Measurements from ENCODE around the gene GEMIN2.
"Not testable (repeated sequence)": the region's sequence is repeated elsewhere in the genome, so short reads cannot be mapped to it uniquely, and the experiment has no call there.

GEMIN2 gene

GRCh38 chr14:39160494-39160893 is 46.4 kb downstream of the GEMIN2 start:
- no peak overlapping the region for H3K4me3 ChIP-seq (ENCODE audit: low read depth, low read length)
- TF ChIP-seq, protein P1, sequence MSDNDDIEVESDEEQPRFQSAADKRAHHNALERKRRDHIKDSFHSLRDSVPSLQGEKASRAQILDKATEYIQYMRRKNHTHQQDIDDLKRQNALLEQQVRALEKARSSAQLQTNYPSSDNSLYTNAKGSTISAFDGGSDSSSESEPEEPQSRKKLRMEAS (IDR thresholded peaks at IDR 0.05; ENCODE audit: low read depth, low read length) = no peak
- TF ChIP-seq MYC (IDR thresholded peaks at IDR 0.05; ENCODE audit: low read depth, low read length) = no peak
- TF ChIP-seq CTCF (IDR thresholded peaks at IDR 0.05; ENCODE audit: low read depth, low read length) = no peak
- no peak for TF ChIP-seq POLR2A (IDR thresholded peaks at IDR 0.05; ENCODE audit: extremely low read depth, insufficient read length)
- no peak for DNase-seq (ENCODE audit: low read depth)

- DNase-seq (ENCODE audit: low read depth); H3K4me3 ChIP-seq (ENCODE audit: low read depth, low read length): not testable (repeated sequence)
Observed at GRCh38 chr14:39167797-39168320, 53.7 kb downstream of the GEMIN2 start.

GRCh38 chr14:39168591-39168990 is 54.5 kb downstream of the GEMIN2 start:
- TF ChIP-seq, protein P1 (IDR thresholded peaks at IDR 0.05; ENCODE audit: low read depth, low read length) = no peak
- no peak for TF ChIP-seq POLR2A (IDR thresholded peaks at IDR 0.05; ENCODE audit: extremely low read depth, insufficient read length)
- TF ChIP-seq MYC (IDR thresholded peaks at IDR 0.05; ENCODE audit: low read depth, low read length) = no peak
- TF ChIP-seq CTCF (IDR thresholded peaks at IDR 0.05; ENCODE audit: low read depth, low read length) = no peak
- peak overlapping the region; percentile 84 for H3K4me3 ChIP-seq (ENCODE audit: low read depth, low read length)
- no peak for DNase-seq (ENCODE audit: low read depth)

GRCh38 chr14:39169541-39169900 is 55.4 kb downstream of the GEMIN2 start:
- TF ChIP-seq POLR2A (IDR thresholded peaks at IDR 0.05; ENCODE audit: extremely low read depth, insufficient read length) (no peak), CTCF (IDR thresholded peaks at IDR 0.05; ENCODE audit: low read depth, low read length) (no peak), MYC (IDR thresholded peaks at IDR 0.05; ENCODE audit: low read depth, low read length) (no peak)
- TF ChIP-seq, protein P1 (IDR thresholded peaks at IDR 0.05; ENCODE audit: low read depth, low read length) = no peak
- peak; percentile 34 for DNase-seq (ENCODE audit: low read depth)
- H3K4me3 ChIP-seq (ENCODE audit: low read depth, low read length) = peak overlapping the region; percentile 84

DNA sequence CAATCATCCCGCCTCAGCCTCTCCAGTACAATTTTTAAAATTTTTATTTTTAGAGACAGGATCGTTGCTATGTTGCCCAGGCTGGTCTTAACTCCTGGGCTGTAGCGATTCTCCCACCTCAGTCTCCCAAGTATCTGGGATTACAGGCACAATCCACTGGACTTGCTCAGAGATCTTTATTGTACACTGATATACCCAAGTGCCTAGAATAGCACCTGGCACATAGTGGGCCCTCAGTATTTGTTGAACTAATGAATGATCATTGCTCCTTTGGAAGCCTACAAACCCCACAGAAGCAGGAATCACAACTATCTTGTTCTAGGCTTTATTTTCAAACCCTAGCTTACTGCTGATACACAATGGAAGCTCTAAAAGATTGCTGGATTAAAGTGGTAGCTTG is 59.1 kb downstream of the GEMIN2 start:
- DNase-seq (ENCODE audit: low read depth) = no peak
- TF ChIP-seq MYC (IDR thresholded peaks at IDR 0.05; ENCODE audit: low read depth, low read length) (no peak), CTCF (IDR thresholded peaks at IDR 0.05; ENCODE audit: low read depth, low read length) (no peak), POLR2A (IDR thresholded peaks at IDR 0.05; ENCODE audit: extremely low read depth, insufficient read length) (no peak)
- TF ChIP-seq, protein P1 (IDR thresholded peaks at IDR 0.05; ENCODE audit: low read depth, low read length) = no peak
- no peak overlapping the region for H3K4me3 ChIP-seq (ENCODE audit: low read depth, low read length)

GRCh38 chr14:39174560-39175444 is 60.7 kb downstream of the GEMIN2 start, which contains the start of gene PNN:
TSS of gene PNN (plus strand) at chr14:39175254. CDS start at chr14:39175280, 26 bp downstream.
- peak; percentile 99 for DNase-seq (ENCODE audit: low read depth)
- H3K4me3 ChIP-seq (ENCODE audit: low read depth, low read length) = peak within 1 kb of the TSS; percentile 99
- TF ChIP-seq, protein P1 (IDR thresholded peaks at IDR 0.05; ENCODE audit: low read depth, low read length) = peak; percentile 36; the same call in 1 of the 2 replicates
- no peak for TF ChIP-seq CTCF (IDR thresholded peaks at IDR 0.05; ENCODE audit: low read depth, low read length)
- peak; percentile 43 for TF ChIP-seq MYC (IDR thresholded peaks at IDR 0.05; ENCODE audit: low read depth, low read length)
- TF ChIP-seq POLR2A (IDR thresholded peaks at IDR 0.05; ENCODE audit: extremely low read depth, insufficient read length) = peak; percentile 88
